Epithelial cell of proximal tubule (primary cell): Measurements from ENCODE around the gene GLB1L. TPM values are rescaled to one million over a fixed set of nuclear protein-coding genes. Genes with fewer than 3 reads are reported as not detected.

Source experiments
- DNase-seq: peaks from one replicate; pipeline ENCODE4 v3.0.0-alpha.2; 2011; ENCODE audit warnings: low read depth
- H3K4me3 ChIP-seq: 2 replicates; pipeline ENCODE4 v1.5.1; 2011; ENCODE audit warnings: low read depth, mild to moderate bottlenecking, low read length
- total RNA-seq: library from RNA; depleted of rRNA; stranded (reverse); fragments of >200 nt; gene quantifications from 2 replicates; pipeline ENCODE4 v1.2.3, GENCODE V29; 2015
- TF ChIP-seq, protein P1 (sequence below): conservative IDR thresholded peaks from 2 replicates; pipeline ENCODE4 v1.5.1; 2012; ENCODE audit warnings: low read depth, mild to moderate bottlenecking, low read length

GLB1L gene
- total RNA-seq, 1 donor from 2014 or later = 10.4 TPM

DNA sequence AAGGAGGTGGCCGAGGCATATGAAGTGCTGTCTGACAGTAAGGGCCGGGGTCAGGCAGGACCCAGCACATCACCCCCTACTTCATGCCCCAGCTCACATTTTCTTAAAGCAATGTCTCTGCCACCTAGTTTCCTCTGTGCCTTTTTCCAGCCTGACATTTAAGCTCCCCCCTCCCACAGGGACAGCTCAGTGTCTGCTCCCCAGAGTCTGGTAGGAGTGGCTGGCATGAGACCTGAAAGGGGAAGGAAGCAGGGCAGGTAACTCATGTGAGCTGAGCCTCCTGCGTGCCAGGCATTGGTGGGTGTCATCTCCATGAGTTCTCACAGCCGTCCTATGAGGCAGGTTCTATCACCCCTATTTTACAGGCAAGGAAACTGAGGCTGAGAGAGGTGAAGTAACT lies 35.4 kb upstream of the GLB1L start:
- DNase-seq = no peak
- TF ChIP-seq, protein P1, sequence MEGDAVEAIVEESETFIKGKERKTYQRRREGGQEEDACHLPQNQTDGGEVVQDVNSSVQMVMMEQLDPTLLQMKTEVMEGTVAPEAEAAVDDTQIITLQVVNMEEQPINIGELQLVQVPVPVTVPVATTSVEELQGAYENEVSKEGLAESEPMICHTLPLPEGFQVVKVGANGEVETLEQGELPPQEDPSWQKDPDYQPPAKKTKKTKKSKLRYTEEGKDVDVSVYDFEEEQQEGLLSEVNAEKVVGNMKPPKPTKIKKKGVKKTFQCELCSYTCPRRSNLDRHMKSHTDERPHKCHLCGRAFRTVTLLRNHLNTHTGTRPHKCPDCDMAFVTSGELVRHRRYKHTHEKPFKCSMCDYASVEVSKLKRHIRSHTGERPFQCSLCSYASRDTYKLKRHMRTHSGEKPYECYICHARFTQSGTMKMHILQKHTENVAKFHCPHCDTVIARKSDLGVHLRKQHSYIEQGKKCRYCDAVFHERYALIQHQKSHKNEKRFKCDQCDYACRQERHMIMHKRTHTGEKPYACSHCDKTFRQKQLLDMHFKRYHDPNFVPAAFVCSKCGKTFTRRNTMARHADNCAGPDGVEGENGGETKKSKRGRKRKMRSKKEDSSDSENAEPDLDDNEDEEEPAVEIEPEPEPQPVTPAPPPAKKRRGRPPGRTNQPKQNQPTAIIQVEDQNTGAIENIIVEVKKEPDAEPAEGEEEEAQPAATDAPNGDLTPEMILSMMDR = no peak
- H3K4me3 ChIP-seq = no peak overlapping the region

- peak overlapping the region; percentile 78 for H3K4me3 ChIP-seq
- TF ChIP-seq, protein P1 = no peak
- no peak for DNase-seq
Measured at GRCh38 chr2:219279916-219280516, 34.8 kb upstream of the GLB1L start.

- DNase-seq = peak; percentile 83
- TF ChIP-seq, protein P1 = peak; percentile 10
- peak within 1 kb of the TSS; percentile 78 for H3K4me3 ChIP-seq
Measured at GRCh38 chr2:219279151-219279915, 34.1 kb upstream of the GLB1L start, which contains the start of gene DNAJB2. DNAJB2 (plus strand) TSS chr2:219279366; CDS start chr2:219279834, 468 bp downstream.

GRCh38 chr2:219278655-219279150 lies 33.5 kb upstream of the GLB1L start:
- TF ChIP-seq, protein P1 = no peak
- no peak for DNase-seq
- peak overlapping the region; percentile 38 for H3K4me3 ChIP-seq

DNA sequence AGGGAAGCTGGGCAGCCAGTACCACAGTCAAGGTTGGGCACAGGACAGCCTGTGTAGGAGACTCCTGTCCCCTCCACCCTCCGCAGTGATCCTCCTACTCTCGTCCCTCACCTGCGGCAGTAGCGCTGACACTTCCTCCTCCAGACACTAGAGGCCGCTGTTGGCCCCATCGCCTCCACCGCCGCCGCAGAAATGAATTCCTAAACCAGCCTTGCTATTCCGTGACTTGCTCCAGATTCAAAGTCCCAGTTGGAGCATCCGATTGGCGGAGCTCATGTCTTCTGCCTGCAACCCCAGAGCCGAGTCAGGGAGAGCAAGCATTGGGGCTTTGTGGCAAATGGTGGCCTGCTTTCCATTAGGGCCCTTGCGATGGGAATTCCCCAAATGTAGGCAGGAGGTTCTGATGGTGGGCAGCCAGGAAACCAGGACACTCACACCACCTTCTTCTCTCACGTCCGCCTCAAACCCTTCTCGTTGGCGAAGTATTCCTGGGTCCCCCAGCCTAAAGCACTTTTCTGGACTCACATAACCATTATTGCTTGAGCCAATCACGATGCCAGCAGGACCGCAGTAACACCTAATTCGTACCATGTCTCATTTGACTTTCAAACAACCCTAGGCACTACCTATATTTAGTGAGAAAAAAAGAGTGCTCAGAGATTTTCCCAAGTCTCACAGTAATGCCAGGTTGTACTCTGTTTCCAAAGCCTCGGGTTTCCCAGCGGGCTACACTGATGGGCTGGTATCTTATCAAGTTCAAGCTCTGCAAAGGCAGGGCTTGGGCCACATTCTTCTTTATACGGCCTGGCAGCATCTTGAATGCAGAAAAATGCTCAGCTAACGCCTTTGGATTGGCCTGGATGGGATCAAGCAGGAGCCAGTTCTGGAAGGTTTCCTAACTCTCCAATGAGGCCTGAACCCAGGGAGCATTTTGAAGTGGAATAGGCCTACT lies 32.7 kb upstream of the GLB1L start:
- H3K4me3 ChIP-seq = no peak overlapping the region
- no peak for DNase-seq
- TF ChIP-seq, protein P1 = peak; percentile 94

DNA sequence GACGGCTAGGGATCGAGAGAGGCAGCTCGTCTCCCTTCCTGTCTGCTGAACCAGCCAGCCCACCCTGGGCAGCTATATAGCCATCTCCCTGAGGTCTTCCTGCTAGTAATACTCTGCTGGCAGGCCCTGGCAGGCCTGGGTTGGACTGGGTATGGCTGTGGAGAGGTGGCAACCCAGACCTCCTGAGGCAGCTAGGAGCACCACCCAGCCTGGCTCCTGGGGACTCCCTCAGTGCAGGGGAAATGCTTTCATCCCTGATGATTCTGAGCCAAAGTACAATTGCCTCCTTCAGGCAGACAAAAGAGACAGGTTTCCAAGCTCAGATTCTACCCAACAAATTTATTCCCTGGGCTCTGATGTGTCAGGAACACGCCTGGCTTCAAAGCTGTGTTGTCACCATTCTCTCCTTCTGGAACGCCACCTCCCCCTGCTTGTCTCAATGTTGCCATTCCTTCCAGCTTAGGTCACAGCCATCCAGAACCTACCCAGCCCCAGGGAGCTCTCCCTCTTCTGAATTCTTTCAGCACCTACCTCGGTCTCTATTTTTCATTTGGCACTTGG lies 29.2 kb upstream of the GLB1L start:
- no peak overlapping the region for H3K4me3 ChIP-seq
- TF ChIP-seq, protein P1 = no peak
- peak; percentile 66 for DNase-seq
